H1 (cell line): ENCODE data around the gene TMEM198.

Experiments used
- EZH2 ChIP-seq: fragments of 200-600 bp; sonication (generic); IDR thresholded peaks from 2 replicates; pipeline ENCODE4 v1.7.1; 2012; ENCODE audit warnings: low read depth, mild to moderate bottlenecking, moderate library complexity, low read length, inconsistent platforms; ENCODE audit not compliant: severe bottlenecking
- HDAC6 ChIP-seq: IDR thresholded peaks from one replicate; pipeline ENCODE4 v1.7.1; 2012; ENCODE audit warnings: low read depth, mild to moderate bottlenecking, inconsistent platforms, low read length, moderate library complexity
- TF ChIP-seq, protein P1 (sequence below), 3 experiments: IDR thresholded peaks; 1 replicate in 2 of 3; 2 replicates in 1 of 3; pipeline versions ENCODE4 v1.5.1 to v1.6.1; 2011; ENCODE audit warnings: low read length in 3 of 3, mild to moderate bottlenecking in 3 of 3, inconsistent platforms in 2 of 3, low read depth in 1 of 3, moderate library complexity in 1 of 3; ENCODE audit not compliant: insufficient read depth in 1 of 3; ENCODE audit errors: control extremely low read depth in 1 of 3

DNA sequence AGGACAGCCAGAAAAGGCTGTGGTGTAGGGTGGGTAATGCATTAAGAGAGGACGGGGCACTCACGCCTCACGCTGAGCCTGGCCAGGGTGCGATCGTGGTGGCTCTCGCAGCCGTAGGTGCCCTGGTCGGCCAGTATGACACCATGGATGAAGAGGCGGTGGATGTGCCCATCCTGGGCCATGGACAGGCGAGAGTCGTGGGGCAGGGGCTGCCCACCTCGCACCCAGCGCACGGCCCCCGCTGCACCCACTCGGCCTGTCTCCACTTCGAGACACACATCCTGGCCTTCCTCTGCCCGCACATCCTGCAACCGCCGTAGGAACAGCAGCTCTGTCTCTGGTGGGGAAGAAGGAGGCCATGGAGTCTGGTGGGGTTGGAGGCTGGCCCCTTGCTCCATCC is 12.1 kb downstream of the TMEM198 start:
- TF ChIP-seq EZH2 (no peak), HDAC6 (no peak)
- TF ChIP-seq, protein P1, sequence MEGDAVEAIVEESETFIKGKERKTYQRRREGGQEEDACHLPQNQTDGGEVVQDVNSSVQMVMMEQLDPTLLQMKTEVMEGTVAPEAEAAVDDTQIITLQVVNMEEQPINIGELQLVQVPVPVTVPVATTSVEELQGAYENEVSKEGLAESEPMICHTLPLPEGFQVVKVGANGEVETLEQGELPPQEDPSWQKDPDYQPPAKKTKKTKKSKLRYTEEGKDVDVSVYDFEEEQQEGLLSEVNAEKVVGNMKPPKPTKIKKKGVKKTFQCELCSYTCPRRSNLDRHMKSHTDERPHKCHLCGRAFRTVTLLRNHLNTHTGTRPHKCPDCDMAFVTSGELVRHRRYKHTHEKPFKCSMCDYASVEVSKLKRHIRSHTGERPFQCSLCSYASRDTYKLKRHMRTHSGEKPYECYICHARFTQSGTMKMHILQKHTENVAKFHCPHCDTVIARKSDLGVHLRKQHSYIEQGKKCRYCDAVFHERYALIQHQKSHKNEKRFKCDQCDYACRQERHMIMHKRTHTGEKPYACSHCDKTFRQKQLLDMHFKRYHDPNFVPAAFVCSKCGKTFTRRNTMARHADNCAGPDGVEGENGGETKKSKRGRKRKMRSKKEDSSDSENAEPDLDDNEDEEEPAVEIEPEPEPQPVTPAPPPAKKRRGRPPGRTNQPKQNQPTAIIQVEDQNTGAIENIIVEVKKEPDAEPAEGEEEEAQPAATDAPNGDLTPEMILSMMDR (IDR thresholded peaks at IDR 0.05; ENCODE audit: control extremely low read depth in 1 of 3, insufficient read depth in 1 of 3, low read depth in 1 of 3, low read length in 3 of 3) = no peak
